ENCODE data around the gene MARCHF10.

DNA sequence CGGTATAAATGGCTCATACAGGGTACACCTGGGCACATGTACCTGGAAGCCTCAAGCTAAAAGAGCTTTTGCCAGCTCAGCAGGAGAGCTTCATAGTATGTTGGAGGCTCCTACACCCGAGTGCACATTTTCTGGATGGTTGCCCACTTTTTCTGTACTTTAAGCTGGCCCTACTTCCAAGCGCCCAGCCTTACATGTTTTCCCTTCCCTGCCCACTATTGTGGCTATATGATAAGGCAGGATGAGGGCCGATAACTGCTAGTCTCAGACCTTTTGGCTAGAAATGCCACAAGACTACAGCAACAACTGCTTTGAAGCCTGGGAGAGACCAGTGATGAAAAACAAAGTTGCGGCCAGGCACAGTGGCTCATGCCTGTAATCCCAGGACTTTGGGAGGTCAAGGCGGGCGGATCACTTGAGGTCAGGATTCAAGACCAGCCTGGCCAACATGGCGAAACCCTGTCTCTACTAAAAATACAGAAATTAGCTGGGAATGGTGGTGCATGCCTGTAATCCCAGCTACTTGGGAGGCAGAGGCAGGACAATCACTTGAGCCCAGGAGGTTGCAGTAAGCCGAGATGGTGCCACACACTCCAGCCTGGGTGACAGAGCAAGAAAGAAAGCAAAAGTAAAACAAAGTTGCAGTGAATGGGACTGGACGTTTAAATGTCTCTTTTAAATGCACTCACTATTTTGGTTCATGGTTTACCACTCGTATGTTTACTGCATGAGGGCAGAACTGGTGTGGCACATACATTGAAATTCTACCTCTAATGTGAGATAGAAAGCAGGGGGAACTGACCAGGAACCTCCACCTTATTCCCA, 14.2 kb upstream of the MARCHF10 start:
- TF ChIP-seq, protein P1, sequence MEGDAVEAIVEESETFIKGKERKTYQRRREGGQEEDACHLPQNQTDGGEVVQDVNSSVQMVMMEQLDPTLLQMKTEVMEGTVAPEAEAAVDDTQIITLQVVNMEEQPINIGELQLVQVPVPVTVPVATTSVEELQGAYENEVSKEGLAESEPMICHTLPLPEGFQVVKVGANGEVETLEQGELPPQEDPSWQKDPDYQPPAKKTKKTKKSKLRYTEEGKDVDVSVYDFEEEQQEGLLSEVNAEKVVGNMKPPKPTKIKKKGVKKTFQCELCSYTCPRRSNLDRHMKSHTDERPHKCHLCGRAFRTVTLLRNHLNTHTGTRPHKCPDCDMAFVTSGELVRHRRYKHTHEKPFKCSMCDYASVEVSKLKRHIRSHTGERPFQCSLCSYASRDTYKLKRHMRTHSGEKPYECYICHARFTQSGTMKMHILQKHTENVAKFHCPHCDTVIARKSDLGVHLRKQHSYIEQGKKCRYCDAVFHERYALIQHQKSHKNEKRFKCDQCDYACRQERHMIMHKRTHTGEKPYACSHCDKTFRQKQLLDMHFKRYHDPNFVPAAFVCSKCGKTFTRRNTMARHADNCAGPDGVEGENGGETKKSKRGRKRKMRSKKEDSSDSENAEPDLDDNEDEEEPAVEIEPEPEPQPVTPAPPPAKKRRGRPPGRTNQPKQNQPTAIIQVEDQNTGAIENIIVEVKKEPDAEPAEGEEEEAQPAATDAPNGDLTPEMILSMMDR (conservative IDR thresholded peaks at IDR 0.05; ENCODE audit: low read depth, low read length) = no peak
- TF ChIP-seq EZH2 (IDR thresholded peaks at IDR 0.05; ENCODE audit: borderline replicate concordance, low read depth, low read length, poor library complexity, severe bottlenecking) = no peak
